ENCODE data around the gene PHETA1.
"Not testable (repeated sequence)": the region's sequence is repeated elsewhere in the genome, so short reads cannot be mapped to it uniquely, and the experiment has no call there.

The PHETA1 gene

GRCh38 chr12:111405859-111406473 is 37.1 kb upstream of the PHETA1 start, which contains the start of gene SH2B3:
SH2B3 (plus strand) TSS chr12:111405923; CDS start chr12:111418146, 12,223 bp downstream.
- Histone ChIP-seq H3K36me3 (ENCODE audit: insufficient read depth) (no peaks in the 10 kb centered on the region), H3K27ac (peak within 1 kb of the TSS; percentile 76), H3K79me2 (ENCODE audit: insufficient read depth, low read depth) (peaks cover 43% of the 10 kb centered on the region), H3K4me1 (ENCODE audit: low read depth, poor library complexity, severe bottlenecking) (peaks cover 64% of the 10 kb centered on the region), H3K9ac (peak within 1 kb of the TSS; percentile 71), H4K20me1 (ENCODE audit: insufficient read depth) (no peaks in the 10 kb centered on the region), H3K4me3 (IDR thresholded peaks at IDR 0.05; ENCODE audit: insufficient read depth, low read depth, low read length) (no peak within 1 kb of the TSS), H2AFZ (ENCODE audit: low read depth) (peak within 1 kb of the TSS; percentile 14; the same call in 1 of the 2 replicates), H3K27me3 (ENCODE audit: insufficient read depth, low read depth) (no peaks in the 10 kb centered on the region), H3K4me2 (peak within 1 kb of the TSS; percentile 93)
- no peak for TF ChIP-seq CTCF (conservative IDR thresholded peaks at IDR 0.05; ENCODE audit: low read depth, low read length)

GRCh38 chr12:111405149-111405858 is 36.4 kb upstream of the PHETA1 start:
- Histone ChIP-seq H3K4me3 (IDR thresholded peaks at IDR 0.05; ENCODE audit: insufficient read depth, low read depth, low read length) (no peak overlapping the region), H3K27ac (peak overlapping the region; percentile 76), H3K4me2 (peak overlapping the region; percentile 93), H3K4me1 (ENCODE audit: low read depth, poor library complexity, severe bottlenecking) (peaks cover 57% of the 10 kb centered on the region), H4K20me1 (ENCODE audit: insufficient read depth) (no peaks in the 10 kb centered on the region), H3K27me3 (ENCODE audit: insufficient read depth, low read depth) (no peaks in the 10 kb centered on the region), H2AFZ (ENCODE audit: low read depth) (peak overlapping the region; percentile 14; the same call in 1 of the 2 replicates), H3K79me2 (ENCODE audit: insufficient read depth, low read depth) (peaks cover 43% of the 10 kb centered on the region), H3K36me3 (ENCODE audit: insufficient read depth) (no peaks in the 10 kb centered on the region), H3K9ac (peak overlapping the region; percentile 52; the same call in 1 of the 2 replicates)
- TF ChIP-seq CTCF (conservative IDR thresholded peaks at IDR 0.05; ENCODE audit: low read depth, low read length) = peak; percentile 42

- Histone ChIP-seq H3K27me3 (ENCODE audit: insufficient read depth, low read depth) (no peaks in the 10 kb centered on the region), H3K27ac (peak overlapping the region; percentile 76), H3K4me1 (ENCODE audit: low read depth, poor library complexity, severe bottlenecking) (peaks cover 51% of the 10 kb centered on the region), H3K79me2 (ENCODE audit: insufficient read depth, low read depth) (peaks cover 36% of the 10 kb centered on the region), H3K4me2 (peak overlapping the region; percentile 93), H3K9ac (peak overlapping the region; percentile 52; the same call in 1 of the 2 replicates), H2AFZ (ENCODE audit: low read depth) (peak overlapping the region; percentile 14; the same call in 1 of the 2 replicates), H3K4me3 (IDR thresholded peaks at IDR 0.05; ENCODE audit: insufficient read depth, low read depth, low read length) (no peak overlapping the region), H3K36me3 (ENCODE audit: insufficient read depth) (no peaks in the 10 kb centered on the region), H4K20me1 (ENCODE audit: insufficient read depth) (no peaks in the 10 kb centered on the region)
- no peak for TF ChIP-seq CTCF (conservative IDR thresholded peaks at IDR 0.05; ENCODE audit: low read depth, low read length)
These were observed 35.7 kb upstream of the PHETA1 start for GRCh38 chr12:111404362-111405148.

- H3K36me3 ChIP-seq (ENCODE audit: insufficient read depth); H3K27me3 ChIP-seq (ENCODE audit: insufficient read depth, low read depth); H4K20me1 ChIP-seq (ENCODE audit: insufficient read depth); H3K4me3 ChIP-seq (IDR thresholded peaks at IDR 0.05; ENCODE audit: insufficient read depth, low read depth, low read length): not testable (repeated sequence)
- Histone ChIP-seq H2AFZ (ENCODE audit: low read depth) (peak overlapping the region; percentile 18; the same call in 1 of the 2 replicates), H3K4me2 (peak overlapping the region; percentile 93), H3K4me1 (ENCODE audit: low read depth, poor library complexity, severe bottlenecking) (peaks cover 31% of the 10 kb centered on the region), H3K79me2 (ENCODE audit: insufficient read depth, low read depth) (peaks cover 15% of the 10 kb centered on the region), H3K27ac (peak overlapping the region; percentile 76; the same call in 1 of the 2 replicates), H3K9ac (peak overlapping the region; percentile 22; the same call in 1 of the 2 replicates)
These were observed 33.6 kb upstream of the PHETA1 start for GRCh38 chr12:111402490-111402824.
